Activated CD8-positive, alpha-beta memory T cell treated with anti-CD3 and anti-CD28 coated beads, Interleukin-2, amount 50 U/mL, for 4 hours (primary cell): ENCODE measurements around the gene PIGA.
A peak's percentile ranks its signal among the peaks of the same experiment; 100 is the strongest.

Source experiments
- DNase-seq: peaks from one replicate; pipeline ENCODE4 v3.0.0-alpha.2; 2020

PIGA gene

DNA sequence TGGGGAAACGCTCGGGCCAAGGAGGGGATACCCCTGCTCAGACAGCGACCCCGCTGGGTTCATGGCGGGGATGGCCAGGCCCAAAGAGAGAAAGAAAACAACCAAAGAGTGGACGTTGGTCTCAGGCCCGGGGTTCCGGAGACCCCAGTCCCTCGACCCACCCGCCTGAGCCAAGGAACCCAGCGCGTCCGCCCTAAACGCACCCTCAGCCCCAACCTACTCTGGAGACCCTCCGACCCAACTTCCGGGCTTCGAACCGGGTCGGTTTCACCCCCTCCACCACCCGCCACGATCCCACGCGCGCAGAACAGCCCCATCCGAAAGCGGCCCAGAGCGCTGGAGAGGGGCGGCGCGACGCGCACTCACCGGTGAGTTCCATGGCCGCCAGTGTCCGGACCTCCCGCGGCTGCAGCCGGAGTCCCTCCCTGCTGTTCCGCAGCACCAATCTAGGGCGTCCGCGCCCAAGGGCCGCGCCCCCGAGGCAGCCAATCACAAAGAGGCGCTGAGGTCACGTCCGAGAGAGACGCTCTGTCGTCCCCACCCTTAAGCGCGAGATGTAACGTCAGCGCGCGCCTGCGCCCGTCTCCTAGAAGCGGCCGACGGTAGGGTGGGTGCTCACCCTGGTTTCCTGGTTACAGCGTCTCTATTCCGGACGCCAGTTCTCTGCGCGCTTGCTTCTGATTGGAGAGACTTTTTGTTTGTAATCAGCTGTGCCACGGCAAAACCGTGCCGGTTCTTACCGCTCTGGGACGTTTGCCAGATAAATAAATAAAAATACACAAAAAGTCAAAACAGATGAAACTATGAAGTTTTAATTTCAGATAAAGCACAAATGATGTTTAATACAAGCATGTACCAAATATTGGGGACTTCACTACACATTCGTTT, at the start of gene PIGA:
TSS of gene PIGA (minus strand) at position 389 of the 888 bp plus-strand sequence. CDS start 3,593 bp downstream, outside the sequence.
- DNase-seq: peak; percentile 86

DNA sequence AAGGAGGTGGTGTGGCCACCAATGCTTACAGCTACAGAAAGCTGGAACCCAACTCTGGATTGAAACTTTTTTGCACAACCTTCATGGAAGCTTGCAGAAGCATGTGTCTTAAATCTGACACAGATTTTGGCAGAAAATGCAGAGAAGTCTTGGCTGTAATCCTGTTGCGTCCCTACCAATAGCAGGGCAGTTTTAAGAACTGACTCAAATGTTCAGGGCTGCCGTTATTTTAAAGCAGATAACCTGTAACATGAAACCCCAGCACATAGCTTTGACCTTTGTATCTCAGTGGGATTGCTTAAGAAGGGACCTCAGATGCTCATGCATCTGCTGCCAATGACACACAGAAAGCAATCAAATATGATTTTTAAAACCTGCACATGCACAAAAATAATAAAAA, 49.0 kb upstream of the PIGA start, which contains the start of gene VEGFD:
TSS of gene VEGFD (minus strand) at position 110 of the 400 bp plus-strand sequence. CDS start 467 bp downstream, outside the sequence.
- no peak for DNase-seq

DNA sequence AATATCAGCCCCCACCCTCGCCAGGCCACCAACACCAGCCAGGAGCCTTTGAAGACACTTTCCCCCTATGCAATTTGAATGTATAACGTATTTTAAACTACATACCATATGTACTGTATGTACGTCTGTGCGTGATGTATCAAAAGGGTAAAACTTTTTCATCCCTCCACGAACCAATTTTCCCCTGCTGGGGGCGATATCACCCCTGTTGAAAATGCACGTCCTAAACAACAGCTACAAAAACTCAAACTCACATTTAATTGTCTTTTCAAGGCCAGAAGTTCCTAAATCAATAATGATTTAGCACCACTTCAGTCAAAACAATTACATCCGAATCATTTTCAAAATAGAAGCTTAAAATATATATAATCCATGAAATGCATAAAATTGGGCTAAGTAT, 47.5 kb upstream of the PIGA start:
- no peak for DNase-seq

DNA sequence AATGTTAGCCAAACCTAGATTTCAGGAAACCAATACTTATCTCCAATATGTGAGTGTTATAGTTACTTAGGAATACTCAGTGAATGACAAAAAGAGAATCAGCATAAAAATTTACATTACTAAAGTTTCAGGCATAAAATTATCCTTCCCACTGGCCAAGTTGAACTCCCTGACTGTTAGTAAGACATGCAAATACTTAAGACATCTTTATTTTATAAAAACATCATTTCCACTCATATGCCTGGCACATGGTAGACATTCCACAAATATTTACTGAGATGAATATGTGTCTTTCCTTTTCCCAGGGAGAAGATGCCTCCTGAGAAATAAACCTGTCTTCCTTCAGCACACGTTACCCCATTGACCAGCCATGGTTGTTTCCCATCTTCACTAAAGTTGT, 41.6 kb upstream of the PIGA start:
- no peak for DNase-seq

GRCh38 chrX:15373976-15374375, 38.7 kb upstream of the PIGA start:
- no peak for DNase-seq

DNA sequence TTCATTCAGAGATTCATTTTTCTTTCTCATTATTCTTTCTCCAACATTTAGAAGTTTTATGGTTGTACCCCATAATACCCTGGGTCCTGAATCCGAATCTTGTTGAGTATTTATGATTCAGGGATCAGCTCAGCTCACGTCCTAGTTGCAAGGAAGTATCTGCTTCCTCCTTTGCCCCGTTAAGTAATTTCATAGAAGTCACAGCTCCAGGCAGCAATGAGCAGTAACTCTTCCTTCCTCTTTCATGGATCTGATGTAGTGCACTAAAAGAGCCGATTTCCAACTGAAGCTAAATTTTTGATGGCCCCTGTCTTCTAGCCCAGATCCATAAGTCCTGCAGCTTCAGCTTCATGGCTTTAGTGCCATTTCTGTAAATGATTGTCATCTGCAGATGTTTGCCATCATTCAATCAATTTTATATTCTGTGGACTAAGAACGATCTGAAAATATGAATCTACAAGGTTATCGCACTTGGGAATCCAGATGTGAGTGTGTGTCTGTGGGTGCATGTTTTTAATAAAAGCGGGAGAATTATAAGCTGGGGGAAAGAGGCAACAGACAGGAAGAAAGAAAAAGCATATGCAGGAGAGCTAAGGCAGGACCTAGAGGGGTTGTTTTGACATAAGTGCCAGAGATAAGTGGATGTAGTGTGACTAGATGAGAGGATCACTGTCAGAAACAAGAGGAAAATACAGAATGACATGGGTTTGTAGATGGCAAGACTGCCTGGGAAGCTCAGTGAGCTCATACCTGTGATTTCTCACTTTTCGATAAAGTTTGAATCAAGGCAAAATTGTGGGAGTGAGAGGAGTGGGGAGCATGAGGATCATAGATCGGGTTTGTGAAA, 31.4 kb upstream of the PIGA start:
- no peak for DNase-seq

DNA sequence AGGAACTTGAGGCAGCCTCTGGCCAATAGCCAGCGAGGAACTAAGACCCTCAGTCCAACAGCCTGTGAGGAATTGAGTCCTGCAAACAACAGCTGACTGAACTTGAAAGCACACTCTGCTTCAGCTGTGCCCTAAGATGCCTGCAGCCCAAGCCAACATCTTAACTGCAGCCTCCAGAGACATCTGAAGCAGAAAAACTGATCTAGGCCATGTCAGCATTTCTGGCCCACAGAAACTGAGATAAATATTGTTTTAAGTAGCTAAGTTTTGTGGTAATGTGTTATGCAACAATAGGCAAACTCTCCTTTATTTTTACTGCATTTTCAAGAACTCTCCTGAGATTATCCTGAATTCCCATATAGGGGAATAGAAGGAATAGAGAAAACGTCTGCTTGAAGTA, 24.4 kb upstream of the PIGA start:
- DNase-seq: no peak

DNA sequence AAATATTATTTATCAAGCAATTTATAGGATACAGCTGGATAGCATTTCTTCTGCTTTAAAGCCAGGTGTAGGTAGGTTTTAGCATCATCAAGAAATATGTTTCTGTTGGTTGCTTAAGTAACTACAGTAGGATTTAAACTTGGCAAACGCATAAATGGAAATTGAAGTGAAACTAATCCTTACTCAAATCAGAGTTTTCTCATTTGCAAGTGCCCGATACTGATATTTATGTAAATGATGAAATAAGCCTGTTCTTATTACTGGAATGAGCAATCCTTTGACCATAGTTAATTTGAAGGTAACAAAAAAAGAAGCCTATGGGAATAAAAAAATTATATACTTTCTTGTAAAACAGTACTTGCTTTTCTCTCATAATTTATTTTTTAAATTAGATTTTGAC, 23.2 kb upstream of the PIGA start:
- no peak for DNase-seq

DNA sequence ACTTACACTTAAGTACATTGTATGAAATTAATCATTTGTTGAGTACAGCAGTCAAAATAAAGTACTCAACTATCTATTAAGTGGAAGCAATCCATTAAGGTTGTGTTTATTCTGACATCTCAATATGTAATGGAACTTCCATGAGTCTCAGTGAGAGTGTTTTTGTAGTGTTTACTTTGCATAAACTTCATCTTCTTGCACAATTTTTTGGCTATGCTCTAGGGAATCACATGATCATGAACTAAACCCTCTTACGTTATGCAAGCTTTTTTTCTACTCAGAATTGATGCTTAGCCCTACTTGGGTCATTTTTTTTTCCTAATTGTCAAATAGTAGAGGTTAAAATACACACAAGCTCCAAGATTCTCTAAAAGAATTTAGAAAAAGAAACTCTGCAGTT, 21.1 kb upstream of the PIGA start:
- no peak for DNase-seq

DNA sequence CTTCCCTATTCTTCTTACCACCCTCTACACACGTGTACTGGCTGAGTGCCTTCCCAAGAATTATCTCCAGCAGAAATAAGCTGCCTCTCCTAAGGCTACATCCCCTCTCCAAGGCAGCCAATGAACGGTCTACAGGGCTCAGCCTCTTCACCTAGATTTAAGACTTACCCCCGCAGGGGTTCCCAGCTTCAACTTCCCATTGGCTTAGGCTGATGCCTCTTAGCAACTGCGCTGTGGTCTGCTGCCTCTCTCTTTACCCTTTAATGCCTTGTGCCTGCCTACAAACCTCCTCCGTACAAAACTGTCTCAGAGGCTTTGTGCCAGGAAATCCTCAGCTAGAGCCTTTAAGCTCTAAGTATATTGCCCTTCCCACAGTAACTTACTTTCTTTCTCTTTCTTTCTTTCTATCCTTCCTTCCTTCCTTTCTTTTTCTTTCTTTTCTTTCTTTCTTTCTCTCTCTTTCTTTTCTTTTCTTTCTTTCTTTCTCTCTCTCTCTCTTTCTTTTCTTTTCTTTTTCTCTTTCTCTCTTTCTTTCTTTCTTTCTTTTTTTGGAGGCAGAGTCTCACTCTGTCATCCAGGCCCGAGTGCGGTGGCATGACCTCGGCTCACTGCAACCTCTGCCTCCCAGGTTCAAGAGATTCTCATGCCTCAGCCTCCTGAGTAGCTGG, 15.1 kb upstream of the PIGA start:
- no peak for DNase-seq

- DNase-seq: no peak
Measured at GRCh38 chrX:15349046-15349445, 13.7 kb upstream of the PIGA start.

GRCh38 chrX:15345976-15346375, 10.7 kb upstream of the PIGA start:
- no peak for DNase-seq

DNA sequence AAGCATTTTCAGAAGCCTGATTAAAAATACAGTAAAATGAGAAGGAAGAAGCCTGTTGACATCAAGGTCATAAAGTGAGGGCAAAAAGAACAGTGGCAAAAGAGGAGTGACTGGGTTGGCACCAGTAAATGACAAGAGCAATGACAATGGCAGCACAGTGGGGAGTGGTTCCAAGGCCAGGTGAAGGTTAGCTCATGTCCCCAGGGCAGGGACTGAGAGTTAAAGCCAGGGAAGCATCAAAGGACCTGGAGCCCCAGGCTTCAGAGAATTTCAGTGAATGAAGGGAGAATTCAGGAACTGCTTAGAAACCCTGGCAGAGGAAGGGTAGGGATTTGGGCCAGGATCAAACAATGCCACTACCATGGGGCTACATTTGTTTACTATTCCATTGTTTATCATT, 8.8 kb upstream of the PIGA start:
- no peak for DNase-seq

- no peak for DNase-seq
Measured at GRCh38 chrX:15343075-15343476, 7.8 kb upstream of the PIGA start.

GRCh38 chrX:15340867-15341266, 5.5 kb upstream of the PIGA start:
- DNase-seq: no peak

- peak; percentile 30 for DNase-seq
Measured at GRCh38 chrX:15336023-15336413, 695 bp upstream of the PIGA start.

DNA sequence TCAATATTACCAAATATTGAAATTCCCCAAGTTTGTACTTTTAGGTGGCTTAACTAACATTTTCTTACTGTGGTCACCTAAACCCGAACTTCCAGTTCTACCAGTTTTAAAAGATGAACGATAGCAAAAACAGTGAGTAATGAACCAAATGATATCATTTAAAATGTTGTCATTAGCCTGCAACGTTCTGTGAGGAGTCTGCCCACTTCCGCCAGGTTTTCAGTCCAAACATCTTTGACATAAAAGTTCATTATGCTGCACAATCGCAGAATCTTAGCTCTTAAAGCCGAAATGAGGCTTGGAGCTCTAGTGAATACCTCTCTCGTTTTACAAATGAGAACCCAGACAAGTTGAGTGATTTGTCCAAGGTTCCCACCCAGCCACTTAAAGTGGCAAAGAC, 762 bp downstream of the PIGA start:
- DNase-seq: no peak

DNA sequence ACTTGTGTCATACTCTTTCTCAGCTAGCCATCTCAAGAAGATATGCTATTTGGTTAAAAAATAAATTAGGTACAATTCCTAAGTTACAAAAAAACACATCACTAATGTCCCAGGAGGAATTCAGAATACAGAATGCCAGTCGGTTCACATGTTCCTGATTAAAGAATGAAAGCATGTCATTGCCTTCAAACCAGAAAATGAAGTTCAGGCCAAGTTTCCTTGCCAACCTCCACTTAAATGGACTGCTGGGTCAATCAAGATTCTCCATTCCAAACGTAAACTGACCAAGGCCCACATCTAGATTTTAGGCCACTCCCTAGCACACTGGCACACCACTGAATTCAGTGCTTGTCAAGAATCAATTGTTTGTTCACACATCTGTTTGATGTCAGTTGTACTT, 6.5 kb downstream of the PIGA start:
- DNase-seq: no peak

GRCh38 chrX:15328131-15328530, 7.2 kb downstream of the PIGA start:
- DNase-seq: no peak

DNA sequence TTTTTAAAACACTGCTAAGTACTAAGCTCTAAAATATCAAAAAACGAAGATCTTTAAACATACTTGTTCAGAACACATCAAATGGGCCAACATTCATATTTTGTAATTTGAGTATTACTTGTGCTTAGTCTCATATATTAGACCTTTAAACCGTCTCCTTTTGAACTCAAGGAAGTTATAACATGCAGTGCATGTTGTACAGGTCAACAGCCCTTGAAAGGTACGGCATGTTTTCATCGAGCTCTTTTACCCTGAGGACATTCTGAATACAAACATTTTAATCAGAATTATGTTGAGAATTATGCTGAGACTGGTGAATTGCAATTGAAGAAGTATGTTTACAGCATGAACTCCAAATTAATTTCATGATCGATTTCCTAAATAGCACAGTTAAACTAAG, 12.9 kb downstream of the PIGA start:
- no peak for DNase-seq

DNA sequence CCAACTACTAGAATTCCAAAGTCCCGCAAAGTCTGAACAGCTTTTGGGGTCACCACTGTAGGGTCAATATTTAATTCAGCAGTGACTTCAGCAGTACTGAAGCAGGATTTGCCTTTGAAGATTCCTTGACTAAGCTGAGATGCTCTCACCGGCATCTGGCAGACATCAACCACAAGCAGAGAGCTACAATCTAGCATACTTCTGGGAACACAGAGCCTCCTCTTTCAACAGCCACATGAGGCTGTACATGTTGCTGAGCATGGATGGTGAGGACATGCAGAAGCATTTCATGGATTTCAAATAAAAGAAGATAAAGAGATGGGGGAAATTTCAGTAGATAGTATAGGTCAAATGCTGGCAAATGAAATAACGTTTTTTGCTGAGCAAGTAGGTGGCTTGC, 13.3 kb downstream of the PIGA start:
- no peak for DNase-seq

DNA sequence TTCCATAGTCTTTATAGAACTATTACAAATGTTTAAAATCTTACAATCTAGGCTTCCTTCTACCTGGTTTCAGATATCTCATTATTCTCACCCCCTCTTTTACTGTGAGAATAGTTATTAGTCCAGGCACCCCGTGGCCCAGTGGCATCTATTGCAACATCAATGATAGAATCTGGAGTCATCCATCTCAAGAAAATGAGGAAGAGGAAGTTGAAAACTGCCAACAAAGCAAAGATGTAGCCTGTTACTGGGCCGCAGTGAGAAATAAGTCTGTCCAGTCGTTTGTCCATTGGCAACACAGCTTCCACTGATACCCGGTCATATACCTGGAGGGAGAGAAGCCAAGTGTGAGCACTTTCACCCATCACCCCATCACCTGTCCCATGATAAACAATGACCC, 13.9 kb downstream of the PIGA start:
- DNase-seq: no peak

DNA sequence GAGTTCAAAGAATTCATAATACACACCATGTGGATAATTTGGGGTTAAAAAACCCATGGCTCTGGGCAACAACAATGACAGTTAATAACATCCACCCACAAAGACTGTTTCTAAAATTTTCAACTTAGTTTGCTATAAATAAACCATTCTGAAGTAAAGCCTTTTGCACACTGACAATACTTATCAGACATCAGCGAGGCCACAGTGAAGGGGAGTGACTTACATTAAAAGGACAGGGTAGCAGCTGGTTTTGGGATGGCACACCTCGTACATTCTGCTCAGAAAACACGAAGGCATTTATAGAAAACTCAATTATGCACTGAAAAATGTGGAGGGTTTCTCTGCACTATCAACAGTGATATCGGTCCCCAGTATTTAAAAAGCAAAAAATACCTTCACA, 15.0 kb downstream of the PIGA start:
- no peak for DNase-seq
